HT-29 (cell line): ENCODE measurements around the gene VILL. TPM values are rescaled to one million over a fixed set of nuclear protein-coding genes. Genes with fewer than 3 reads are reported as not detected.

Experiments
- DNase-seq: peaks from one replicate; pipeline ENCODE4 v3.0.0-alpha.2; 2015; ENCODE audit warnings: low spot score
- total RNA-seq: library from RNA; depleted of rRNA; stranded (reverse); fragments of >200 nt; shearing (Covaris generic); gene quantifications from 2 replicates; pipeline ENCODE4 v1.2.3, GENCODE V29; 2014; rRNA removed

Gene VILL
- 2.2 and 2.4 TPM in 2 replicates for total RNA-seq

GRCh38 chr3:37990527-37990926 is at the start of gene VILL:
Gene VILL, plus strand, starts transcription at chr3:37990786. Its CDS starts 2,887 bp downstream, at chr3:37993673.
- peak; percentile 66 for DNase-seq

GRCh38 chr3:37941608-37942508 is 48.7 kb upstream of the VILL start:
- no peak for DNase-seq

- DNase-seq: no peak
Measured at GRCh38 chr3:37942646-37943045, 47.9 kb upstream of the VILL start.

- no peak for DNase-seq
Measured at GRCh38 chr3:37943126-37943525, 47.5 kb upstream of the VILL start.

GRCh38 chr3:37943631-37944314 is 46.8 kb upstream of the VILL start:
- DNase-seq: no peak

- DNase-seq: peak; percentile 42
Measured at GRCh38 chr3:37944391-37944842, 46.2 kb upstream of the VILL start.

- peak; percentile 59 for DNase-seq
Measured at GRCh38 chr3:37945156-37945806, 45.3 kb upstream of the VILL start.

- peak; percentile 73 for DNase-seq
Measured at GRCh38 chr3:37945807-37946530, 44.6 kb upstream of the VILL start.

GRCh38 chr3:37946531-37946889 is 44.1 kb upstream of the VILL start:
- peak; percentile 22 for DNase-seq

- DNase-seq: no peak
Measured at GRCh38 chr3:37949866-37950265, 40.7 kb upstream of the VILL start.

GRCh38 chr3:37952564-37952963 is 38.0 kb upstream of the VILL start:
- no peak for DNase-seq

- no peak for DNase-seq
Measured at GRCh38 chr3:37953226-37953625, 37.4 kb upstream of the VILL start.

GRCh38 chr3:37953707-37954394 is 36.7 kb upstream of the VILL start:
- DNase-seq: no peak

GRCh38 chr3:37954881-37955280 is 35.7 kb upstream of the VILL start:
- DNase-seq: no peak

GRCh38 chr3:37955918-37956707 is 34.5 kb upstream of the VILL start:
- no peak for DNase-seq

- no peak for DNase-seq
Measured at GRCh38 chr3:37956723-37957538, 33.7 kb upstream of the VILL start.

- no peak for DNase-seq
Measured at GRCh38 chr3:37957539-37957936, 33.0 kb upstream of the VILL start.

- peak; percentile 35 for DNase-seq
Measured at GRCh38 chr3:37961622-37962431, 28.8 kb upstream of the VILL start.
